Tibial artery (tissue), 4 donors: ENCODE results near the gene AIP.

Experiments used
- DNase-seq, 2 donors: peaks; one replicate each; pipeline ENCODE4 v3.0.0-alpha.2; 2019
- H3K27ac ChIP-seq, 2 donors: fragments of 200-600 bp; sonication (generic) in 1 of 2; 1 replicate in 1 of 2; 2 replicates in 1 of 2; pipeline ENCODE4 v1.5.1; 2018 to 2019; ENCODE audit warnings: mild to moderate bottlenecking in 1 of 2
- H3K27me3 ChIP-seq, 2 donors: fragments of 200-600 bp; sonication (generic) in 1 of 2; one replicate each; pipeline versions ENCODE4 v1.5.1 to v1.6.0; 2016 to 2019
- H3K36me3 ChIP-seq, 3 donors: fragments of 200-600 bp; sonication (generic) in 2 of 3; one replicate each; pipeline ENCODE4 v1.5.1; 2016 to 2019; ENCODE audit warnings: mild to moderate bottlenecking in 2 of 3
- H3K4me1 ChIP-seq, 4 donors: fragments of 200-600 bp; sonication (generic) in 2 of 4; 1 replicate in 3 of 4; 2 replicates in 1 of 4; pipeline ENCODE4 v1.5.1; 2016 to 2019
- H3K4me3 ChIP-seq, 2 donors: fragments of 200-600 bp; sonication (generic) in 1 of 2; 1 replicate in 1 of 2; 2 replicates in 1 of 2; pipeline ENCODE4 v1.5.1; 2018 to 2019; ENCODE audit warnings: mild to moderate bottlenecking in 2 of 2
- H3K9me3 ChIP-seq, 3 donors: fragments of 200-600 bp; sonication (generic) in 1 of 3; one replicate each; pipeline ENCODE4 v1.5.1; 2016 to 2019
- CTCF ChIP-seq, 2 experiments: fragments of 200-600 bp in 1 of 2; fragments of 450-650 bp in 1 of 2; IDR thresholded peaks; one replicate each; pipeline ENCODE4 v1.5.1; 2017 to 2019; ENCODE audit warnings: antibody characterized with exemption in 2 of 2, mild to moderate bottlenecking in 1 of 2, moderate library complexity in 1 of 2
- intact Hi-C: fragments of 100-400 bp; cut with DNase I; formaldehyde crosslinking; loops from one replicate; pipeline ENCODE4 v1.15.0; 2023; ENCODE audit warnings: low total_unique reads

The AIP gene

GRCh38 chr11:67535561-67535960 is 52.7 kb downstream of the AIP start:
- intact Hi-C loops: no loop called here
- DNase-seq: no peak

GRCh38 chr11:67538306-67538705 is 55.5 kb downstream of the AIP start:
- Histone ChIP-seq H3K27me3 (no peaks in the 10 kb centered on the region), H3K27ac (no peak overlapping the region), H3K36me3 (no peaks in the 10 kb centered on the region), H3K9me3 (peaks cover 0 to 4% (median 0%) of the 10 kb centered on the region in 3 donors), H3K4me3 (no peak overlapping the region), H3K4me1 (peaks cover 0 to 4% (median 0%) of the 10 kb centered on the region in 4 donors)
- no peak for TF ChIP-seq CTCF (IDR thresholded peaks at IDR 0.05)
- no peak for DNase-seq
- intact Hi-C loops: no loop called here

More at GRCh38 chr11:67535561-67535960, 52.7 kb downstream of the AIP start:
- no peak overlapping the region for H3K27ac ChIP-seq
- no peaks in the 10 kb centered on the region for H3K36me3 ChIP-seq
- H3K9me3 ChIP-seq: peaks cover 0 to 4% (median 0%) of the 10 kb centered on the region in 3 donors
- H3K4me1 ChIP-seq: peaks cover 0 to 4% (median 0%) of the 10 kb centered on the region in 4 donors
- no peak overlapping the region for H3K4me3 ChIP-seq
- TF ChIP-seq CTCF (IDR thresholded peaks at IDR 0.05): no peak
- H3K27me3 ChIP-seq: no peaks in the 10 kb centered on the region

GRCh38 chr11:67538823-67539505 is 56.1 kb downstream of the AIP start:
- Histone ChIP-seq H3K36me3 (no peaks in the 10 kb centered on the region), H3K4me3 (no peak overlapping the region), H3K9me3 (peaks cover 0 to 4% (median 0%) of the 10 kb centered on the region in 3 donors), H3K27me3 (no peaks in the 10 kb centered on the region), H3K4me1 (peaks cover 0 to 4% (median 0%) of the 10 kb centered on the region in 4 donors), H3K27ac (no peak overlapping the region)
- no peak for TF ChIP-seq CTCF (IDR thresholded peaks at IDR 0.05)
- intact Hi-C loops: no loop called here
- DNase-seq: no peak

- H3K9me3 ChIP-seq: peaks cover 0 to 2% (median 0%) of the 10 kb centered on the region in 3 donors
- H3K27ac ChIP-seq: no peak overlapping the region
- H3K36me3 ChIP-seq: no peaks in the 10 kb centered on the region
- TF ChIP-seq CTCF (IDR thresholded peaks at IDR 0.05): no peak
- H3K4me3 ChIP-seq: no peak overlapping the region
- DNase-seq: no peak
- no peaks in the 10 kb centered on the region for H3K27me3 ChIP-seq
- intact Hi-C loops: no loop called here
- H3K4me1 ChIP-seq: peaks cover 0 to 4% (median 0%) of the 10 kb centered on the region in 4 donors
Measured at GRCh38 chr11:67539550-67539949, 56.7 kb downstream of the AIP start.
